Bronchial epithelial cell (primary cell): ENCODE results near the gene ANO8. TPM values are rescaled to one million over a fixed set of nuclear protein-coding genes. Genes with fewer than 3 reads are reported as not detected.

Source experiments
- DNase-seq: peaks from one replicate; pipeline ENCODE4 v3.0.0-alpha.2; 2010; ENCODE audit warnings: low read depth
- FAIRE-seq: peaks from 2 replicates; lab custom pipeline; 2011; peaks lifted over from hg19 to GRCh38; lab: Jason Lieb, UNC
- H3K27me3 ChIP-seq: 2 replicates; pipeline ENCODE4 v1.5.1; 2011; ENCODE audit warnings: low read length; ENCODE audit not compliant: control insufficient read depth, insufficient read depth
- H3K36me3 ChIP-seq: 2 replicates; pipeline ENCODE4 v1.5.1; 2011; ENCODE audit warnings: low read length; ENCODE audit not compliant: control insufficient read depth, insufficient read depth
- H3K4me3 ChIP-seq: 2 replicates; pipeline ENCODE4 v1.5.1; 2011; ENCODE audit warnings: mild to moderate bottlenecking, low read depth, low read length, control low read depth
- total RNA-seq: library from RNA; depleted of rRNA; stranded (reverse); fragments of >200 nt; gene quantifications from 2 replicates; pipeline ENCODE4 v1.2.1, GENCODE V29; 2014
- TF ChIP-seq, protein P1 (sequence below): IDR thresholded peaks from 2 replicates; pipeline ENCODE4 v1.5.1; 2011; ENCODE audit warnings: mild to moderate bottlenecking, moderate library complexity, low read length, control low read depth, inconsistent platforms; ENCODE audit not compliant: insufficient read depth, severe bottlenecking

The ANO8 gene
- total RNA-seq, 1 donor from 2014 or later, result 2.6 TPM

DNA sequence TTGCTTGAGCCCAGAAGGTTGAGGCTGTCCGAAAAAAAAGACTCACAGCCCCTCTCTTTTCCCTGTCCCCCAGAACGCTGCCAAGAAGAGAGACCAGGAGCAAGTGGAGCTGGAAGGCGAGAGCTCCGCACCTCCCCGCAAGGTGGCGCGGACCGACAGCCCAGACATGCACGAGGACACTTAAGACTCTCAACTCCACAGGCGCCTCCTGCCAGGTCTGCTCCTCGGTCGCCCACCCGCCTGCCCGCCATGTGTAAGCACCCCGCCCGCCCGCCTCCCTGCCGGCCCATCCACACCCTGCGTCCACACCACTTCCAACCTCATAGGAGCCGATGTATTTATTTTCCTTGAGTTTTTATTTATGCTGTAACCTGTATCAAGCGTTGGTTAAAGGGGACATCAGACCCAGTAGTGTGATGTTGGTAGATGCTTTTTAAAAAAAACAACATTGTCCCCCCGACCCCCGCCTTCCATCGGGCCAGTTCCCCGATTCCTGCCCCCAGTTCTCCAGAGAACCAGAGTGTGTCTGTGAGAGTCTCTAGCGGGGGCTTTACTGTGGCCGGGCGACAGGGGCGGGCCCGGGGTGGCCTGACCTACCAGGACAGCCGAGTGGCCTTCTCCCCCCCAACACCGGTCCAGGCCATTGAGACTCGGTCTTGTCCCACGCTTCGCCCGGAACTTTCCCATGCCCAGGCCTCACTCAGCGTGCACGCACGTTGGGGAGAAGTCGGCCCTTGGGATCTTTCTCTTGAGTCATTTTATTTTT, 15.0 kb downstream of the ANO8 start:
- H3K36me3 ChIP-seq, result peaks cover 30% of the 10 kb centered on the region
- TF ChIP-seq, protein P1, sequence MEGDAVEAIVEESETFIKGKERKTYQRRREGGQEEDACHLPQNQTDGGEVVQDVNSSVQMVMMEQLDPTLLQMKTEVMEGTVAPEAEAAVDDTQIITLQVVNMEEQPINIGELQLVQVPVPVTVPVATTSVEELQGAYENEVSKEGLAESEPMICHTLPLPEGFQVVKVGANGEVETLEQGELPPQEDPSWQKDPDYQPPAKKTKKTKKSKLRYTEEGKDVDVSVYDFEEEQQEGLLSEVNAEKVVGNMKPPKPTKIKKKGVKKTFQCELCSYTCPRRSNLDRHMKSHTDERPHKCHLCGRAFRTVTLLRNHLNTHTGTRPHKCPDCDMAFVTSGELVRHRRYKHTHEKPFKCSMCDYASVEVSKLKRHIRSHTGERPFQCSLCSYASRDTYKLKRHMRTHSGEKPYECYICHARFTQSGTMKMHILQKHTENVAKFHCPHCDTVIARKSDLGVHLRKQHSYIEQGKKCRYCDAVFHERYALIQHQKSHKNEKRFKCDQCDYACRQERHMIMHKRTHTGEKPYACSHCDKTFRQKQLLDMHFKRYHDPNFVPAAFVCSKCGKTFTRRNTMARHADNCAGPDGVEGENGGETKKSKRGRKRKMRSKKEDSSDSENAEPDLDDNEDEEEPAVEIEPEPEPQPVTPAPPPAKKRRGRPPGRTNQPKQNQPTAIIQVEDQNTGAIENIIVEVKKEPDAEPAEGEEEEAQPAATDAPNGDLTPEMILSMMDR, result no peak
- FAIRE-seq (peak; percentile 47), DNase-seq (no peak)
- no peak overlapping the region for H3K4me3 ChIP-seq
- no peaks in the 10 kb centered on the region for H3K27me3 ChIP-seq

DNA sequence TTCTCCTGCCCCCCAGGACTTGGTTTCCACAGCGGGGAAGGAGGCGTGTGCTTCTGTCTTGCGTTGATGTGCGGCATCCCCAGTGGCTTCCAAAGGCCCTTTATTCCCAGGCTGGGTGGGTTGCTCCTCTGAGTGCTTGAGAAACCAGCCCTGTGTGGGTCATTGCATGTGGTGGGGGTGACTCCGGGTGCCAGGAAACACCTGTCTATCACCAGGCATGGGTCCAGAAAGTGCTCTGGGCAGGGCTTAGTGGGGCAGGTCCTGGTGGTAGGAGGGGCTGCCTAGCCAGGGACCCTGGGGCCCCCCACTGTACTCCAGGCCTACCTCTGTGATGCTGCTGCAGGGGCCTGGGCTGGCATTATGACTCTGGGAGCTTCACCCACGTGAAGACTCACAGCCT, 15.7 kb downstream of the ANO8 start:
- no peaks in the 10 kb centered on the region for H3K27me3 ChIP-seq
- DNase-seq (no peak), FAIRE-seq (no peak)
- peaks cover 36% of the 10 kb centered on the region for H3K36me3 ChIP-seq
- no peak overlapping the region for H3K4me3 ChIP-seq
- TF ChIP-seq, protein P1, result no peak

DNA sequence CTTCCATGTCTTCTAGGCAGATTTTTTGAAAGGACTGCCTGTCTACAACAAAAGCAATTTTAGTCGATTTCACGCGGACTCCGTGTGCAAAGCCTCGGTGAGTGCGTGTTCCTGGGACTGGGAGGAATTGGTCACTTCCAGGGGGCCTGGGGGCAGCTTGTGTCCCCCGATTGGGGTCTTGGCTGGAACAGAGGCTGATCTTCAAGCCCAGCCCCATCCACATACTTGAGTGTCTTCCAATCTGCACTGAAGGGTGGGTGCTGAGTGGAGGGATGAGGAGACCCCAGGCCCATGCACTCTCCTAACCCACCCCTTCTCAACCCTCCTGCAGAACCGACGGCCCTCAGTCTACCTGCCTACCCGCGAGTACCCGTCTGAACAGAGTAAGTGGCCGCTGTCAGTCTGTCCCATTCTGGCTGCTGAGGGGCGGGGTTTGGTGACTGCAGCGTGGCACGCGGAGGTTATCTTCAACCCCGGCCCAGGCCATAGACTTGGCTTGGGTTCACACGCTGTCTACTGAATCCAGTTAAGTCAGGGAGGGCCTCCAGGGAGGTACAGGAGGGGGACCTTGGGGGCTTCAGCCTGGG, 20.6 kb downstream of the ANO8 start:
- Histone ChIP-seq H3K4me3 (no peak overlapping the region), H3K36me3 (peaks cover 26% of the 10 kb centered on the region), H3K27me3 (no peaks in the 10 kb centered on the region)
- TF ChIP-seq, protein P1, result no peak
- FAIRE-seq (no peak), DNase-seq (no peak)

DNA sequence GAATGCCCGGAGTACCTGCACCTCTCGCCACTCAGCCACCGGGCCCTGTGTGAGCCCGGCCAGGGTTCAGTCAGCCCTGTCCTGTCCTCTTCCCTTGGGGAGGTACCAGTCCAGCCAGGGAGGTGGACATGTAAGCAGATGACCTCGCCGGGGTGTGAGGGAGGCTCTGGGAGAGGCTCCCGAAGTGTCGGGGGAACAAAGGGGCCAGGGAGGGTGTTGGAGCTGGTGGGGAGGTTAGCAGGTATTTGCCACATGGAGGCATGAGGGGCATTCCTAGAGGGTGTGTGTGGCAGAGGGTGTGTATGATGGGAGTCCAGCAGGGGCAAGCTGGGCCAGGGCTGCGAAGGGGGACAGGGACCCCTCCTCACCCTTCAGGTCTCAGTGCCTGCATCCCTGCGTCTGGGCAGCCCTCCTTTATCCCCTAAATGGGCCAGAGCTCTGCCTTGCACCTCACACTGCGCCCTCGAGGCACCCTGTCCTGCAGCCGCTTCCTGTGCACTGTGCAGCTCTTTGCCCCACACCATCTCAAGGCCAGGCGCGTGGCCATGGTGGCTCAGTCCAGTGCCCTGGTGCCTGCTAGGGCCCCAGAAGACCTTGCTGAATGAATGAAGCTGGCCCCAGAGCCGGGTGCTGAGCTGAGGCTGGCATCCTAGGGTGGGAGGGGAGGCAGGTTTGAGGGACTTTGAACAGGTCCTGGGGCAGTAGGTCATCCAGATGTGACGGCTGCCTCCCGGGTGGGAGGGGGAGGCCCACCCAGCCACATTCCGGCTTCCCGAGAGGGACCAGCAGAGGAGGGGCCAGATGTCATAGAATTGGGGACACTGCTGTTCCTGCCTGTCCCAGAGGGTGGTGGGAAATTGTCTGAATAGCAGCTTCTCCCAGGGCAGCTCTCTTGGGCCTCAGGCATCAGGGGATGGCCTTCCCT, 22.2 kb downstream of the ANO8 start:
- FAIRE-seq (no peak), DNase-seq (no peak)
- no peak overlapping the region for H3K4me3 ChIP-seq
- TF ChIP-seq, protein P1, result no peak
- H3K27me3 ChIP-seq, result no peaks in the 10 kb centered on the region
- H3K36me3 ChIP-seq, result peaks cover 25% of the 10 kb centered on the region

DNA sequence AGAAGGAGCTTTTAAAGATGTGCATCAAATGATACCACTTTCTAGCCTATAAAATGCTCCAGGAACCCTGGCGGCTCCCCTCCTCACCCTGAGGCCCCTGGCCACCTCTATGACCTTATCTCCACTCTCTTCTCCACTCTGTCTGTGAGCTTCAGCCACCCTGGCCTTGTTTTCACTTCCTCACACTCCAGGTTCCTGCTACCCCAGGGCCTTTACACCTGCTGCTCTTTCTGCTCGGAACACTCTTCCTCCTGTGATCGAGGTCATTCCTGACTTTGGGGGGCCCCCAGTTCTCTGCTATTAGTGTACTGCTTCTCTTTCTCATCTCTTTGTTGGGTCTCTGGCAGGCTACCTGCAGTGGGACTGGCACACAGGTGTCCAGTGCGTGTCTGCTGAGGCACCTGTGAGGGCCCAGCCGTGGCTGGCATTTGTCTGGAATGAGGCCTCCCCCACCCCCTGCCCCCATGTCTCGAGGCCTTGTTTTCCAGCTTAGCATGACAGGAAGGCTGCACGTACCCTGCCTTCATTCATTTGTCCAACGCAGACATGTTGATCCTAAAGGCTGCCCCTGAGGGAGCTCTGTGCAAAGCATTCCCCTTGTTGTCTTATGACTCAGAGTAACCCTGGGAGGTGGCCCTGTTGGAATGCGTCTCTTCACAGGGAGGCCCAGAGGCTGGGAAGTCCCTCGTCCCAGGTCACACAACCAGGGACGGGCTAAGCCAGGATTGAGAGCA, 23.0 kb downstream of the ANO8 start:
- DNase-seq, result peak; percentile 63
- H3K4me3 ChIP-seq, result no peak overlapping the region
- H3K36me3 ChIP-seq, result peaks cover 25% of the 10 kb centered on the region
- H3K27me3 ChIP-seq, result no peaks in the 10 kb centered on the region
- peak; percentile 79 for FAIRE-seq
- TF ChIP-seq, protein P1, result no peak
